B cell (primary cell): ENCODE results near the gene CAMSAP2. TPM values are rescaled to one million over a fixed set of nuclear protein-coding genes. Genes with fewer than 3 reads are reported as not detected.

Source experiments
- ATAC-seq: fragments of 200-7000 bp; cut with Tn5 transposase; one replicate; pipeline ENCODE4 v1.10.0; 2021; ENCODE audit warnings: low read depth, mild to moderate bottlenecking, moderate number of reproducible peaks, moderate library complexity
- CTCF ChIA-PET: fragments of 350-600 bp; sonication (Branson Sonifier 250); formaldehyde crosslinking; loops from one replicate; lab custom pipeline; 2021; ENCODE audit warnings: antibody characterized with exemption, inconsistent platforms; lab: Charles Lee
- POLR2A ChIA-PET: fragments of 350-600 bp; sonication (Branson Sonifier 250); formaldehyde crosslinking; loops from one replicate; lab custom pipeline; 2021; ENCODE audit warnings: antibody characterized with exemption; lab: Charles Lee
- DNase-seq: peaks from one replicate; pipeline ENCODE4 v3.0.0; 2013
- H2AFZ ChIP-seq: 2 replicates; pipeline ENCODE4 v1.6.1; 2012; ENCODE audit warnings: mild to moderate bottlenecking, low read depth, low read length; ENCODE audit not compliant: insufficient read depth, poor library complexity, severe bottlenecking
- H3K27ac ChIP-seq, 2 donors: 1 replicate in 1 of 2; 2 replicates in 1 of 2; pipeline ENCODE4 v1.5.1; 2012 to 2013; ENCODE audit warnings: low read length in 2 of 2, mild to moderate bottlenecking in 2 of 2, moderate library complexity in 1 of 2
- H3K27me3 ChIP-seq, 4 experiments: fragments of 200-600 bp in 1 of 4; sonication (generic) in 1 of 4; replicated peaks in 1 of 4; 1 replicate in 2 of 4; 2 replicates in 2 of 4; pipeline versions ENCODE4 v1.6.1 to v1.7.0; 2013 to 2016; ENCODE audit warnings: low read length in 3 of 4, mild to moderate bottlenecking in 2 of 4, mixed read lengths in 1 of 4, moderate library complexity in 1 of 4; ENCODE audit not compliant: insufficient read depth in 4 of 4, control insufficient read depth in 3 of 4; ENCODE audit errors: control extremely low read depth in 1 of 4
- H3K36me3 ChIP-seq, 2 experiments: replicated peaks in 1 of 2; 1 replicate in 1 of 2; 2 replicates in 1 of 2; pipeline versions ENCODE4 v1.6.1 to v1.7.1; 2013; ENCODE audit warnings: low read length in 1 of 2; ENCODE audit not compliant: insufficient read depth in 2 of 2, control insufficient read depth in 1 of 2; ENCODE audit errors: control extremely low read depth in 1 of 2, extremely low read depth in 1 of 2
- H3K4me1 ChIP-seq, 2 donors: fragments of 200-600 bp in 1 of 2; sonication (generic) in 1 of 2; 1 replicate in 1 of 2; 2 replicates in 1 of 2; pipeline versions ENCODE4 v1.5.1 to v1.6.1; 2013 to 2017; ENCODE audit warnings: low read length in 2 of 2; ENCODE audit not compliant: control insufficient read depth in 2 of 2, insufficient read depth in 2 of 2
- H3K4me2 ChIP-seq: replicated peaks from 2 replicates; pipeline ENCODE3; 2012; ENCODE audit warnings: mild to moderate bottlenecking, low read depth, low read length; ENCODE audit not compliant: poor library complexity, severe bottlenecking
- H3K4me3 ChIP-seq, 5 experiments: fragments of 200-600 bp in 1 of 5; sonication (generic) in 1 of 5; 1 replicate in 3 of 5; 2 replicates in 2 of 5; pipeline versions ENCODE4 v1.5.1 to v1.7.0; 2011 to 2016; ENCODE audit warnings: low read length in 4 of 5, mild to moderate bottlenecking in 4 of 5, low read depth in 2 of 5, control low read depth in 1 of 5, moderate library complexity in 1 of 5; ENCODE audit not compliant: insufficient read depth in 1 of 5; ENCODE audit errors: control extremely low read depth in 1 of 5, extremely low read depth in 1 of 5
- H3K79me2 ChIP-seq: fragments of 200-600 bp; sonication (generic); one replicate; pipeline ENCODE4 v1.6.0; 2016; ENCODE audit warnings: low read length; ENCODE audit not compliant: control insufficient read depth, insufficient read depth
- H3K9ac ChIP-seq: fragments of 200-600 bp; sonication (generic); 2 replicates; pipeline ENCODE4 v1.6.1; 2017; ENCODE audit warnings: mild to moderate bottlenecking, low read length, moderate library complexity
- H3K9me3 ChIP-seq, 3 donors: one replicate each; pipeline versions ENCODE4 v1.6.1 to v1.7.1; 2013; ENCODE audit warnings: low read length in 2 of 3; ENCODE audit not compliant: control insufficient read depth in 2 of 3, insufficient read depth in 1 of 3; ENCODE audit errors: control extremely low read depth in 1 of 3
- H4K20me1 ChIP-seq: 2 replicates; pipeline ENCODE4 v1.6.0; 2012; ENCODE audit warnings: mild to moderate bottlenecking, low read length; ENCODE audit not compliant: insufficient read depth, control insufficient read depth, poor library complexity, severe bottlenecking
- H3K27ac Mint-ChIP-seq: one replicate; pipeline ENCODE4 v1.8.0; 2021; ENCODE audit warnings: mixed read lengths
- H3K27me3 Mint-ChIP-seq: one replicate; pipeline ENCODE4 v1.8.0; 2021; ENCODE audit warnings: mixed read lengths
- H3K4me1 Mint-ChIP-seq: one replicate; pipeline ENCODE4 v1.8.0; 2021; ENCODE audit warnings: mixed read lengths
- H3K4me3 Mint-ChIP-seq: one replicate; pipeline ENCODE4 v1.8.0; 2021; ENCODE audit warnings: mixed read lengths
- H3K9me3 Mint-ChIP-seq: one replicate; pipeline ENCODE4 v1.8.0; 2022; ENCODE audit warnings: mixed read lengths; ENCODE audit not compliant: insufficient read depth
- CTCF ChIP-seq: fragments of 200-600 bp; IDR thresholded peaks from one replicate; pipeline ENCODE4 v1.8.0; 2022; ENCODE audit warnings: antibody characterized with exemption, mild to moderate bottlenecking
- EZH2 ChIP-seq: IDR thresholded peaks from 2 replicates; pipeline ENCODE4 v1.6.1; 2012; ENCODE audit warnings: borderline replicate concordance, low read depth, mild to moderate bottlenecking, moderate library complexity, low read length; ENCODE audit not compliant: insufficient read depth, poor library complexity, severe bottlenecking
- WGBS: methylation state at CpG from one replicate; pipeline ENCODE4 v1.1.5; 2013; ENCODE audit warnings: missing lambda C conversion rate; ENCODE audit not compliant: insufficient coverage; 5-methylcytosine and 5-hydroxymethylcytosine counted together
- intact Hi-C: fragments of 100-400 bp; cut with micrococcal nuclease; formaldehyde crosslinking; loops from one replicate; pipeline ENCODE4 v1.10.0; 2022
- polyA plus RNA-seq: library from polyadenylated mRNA; depleted of rRNA; stranded (reverse); fragments of >200 nt; gene quantifications from 2 replicates; pipeline ENCODE4 v1.2.3, GENCODE V29; 2012
- total RNA-seq, 2 donors: library from RNA; stranded (reverse); fragments of 120-200 nt in 1 of 2; gene quantifications; 1 replicate in 1 of 2; 2 replicates in 1 of 2; pipeline versions ENCODE4 v1.2.3 to v1.2.4, GENCODE V29; 2013 to 2022

CAMSAP2 gene
- total and polyA plus RNA-seq, 2 donors (not counting 1 experiment from before 2014, with no cell fraction given), result 0.10 to 2.1 TPM

- Histone ChIP-seq H3K4me2 (no peak overlapping the region), H3K36me3 (no peaks in the 10 kb centered on the region), H4K20me1 (no peaks in the 10 kb centered on the region), H3K9me3 (no peaks in the 10 kb centered on the region), H3K4me1 (peaks cover 0 to 5% of the 10 kb centered on the region in 2 donors), H2AFZ (no peak overlapping the region), H3K9ac (no peak overlapping the region), H3K79me2 (no peaks in the 10 kb centered on the region), H3K4me3 (no peak overlapping the region), H3K27me3 (no peaks in the 10 kb centered on the region), H3K27ac (no peak overlapping the region)
- Mint-ChIP-seq H3K4me3 (no peak overlapping the region), H3K27ac (no peak overlapping the region), H3K27me3 (no peaks in the 10 kb centered on the region), H3K9me3 (no peaks in the 10 kb centered on the region), H3K4me1 (peaks cover 4% of the 10 kb centered on the region)
- TF ChIP-seq EZH2 (no peak), CTCF (no peak)
- no peak for DNase-seq
- CTCF ChIA-PET, result no interaction called here
- POLR2A ChIA-PET, result no interaction called here
- WGBS, result 93% methylated on average over 4 of the region's 5 CpGs
- ATAC-seq, result no peak
- intact Hi-C loops, result no loop called here
Measured at GRCh38 chr1:200907611-200908097, 169.0 kb downstream of the CAMSAP2 start.

- 87% methylated on average over 4 of the region's 6 CpGs for WGBS
- no peaks in the 10 kb centered on the region for H3K4me1 ChIP-seq
- H3K36me3 ChIP-seq, result no peaks in the 10 kb centered on the region
- TF ChIP-seq EZH2 (no peak), CTCF (no peak)
- no peaks in the 10 kb centered on the region for H3K27me3 ChIP-seq
- H3K79me2 ChIP-seq, result no peaks in the 10 kb centered on the region
- H3K4me2 ChIP-seq, result no peak overlapping the region
- no peak overlapping the region for H3K27ac Mint-ChIP-seq
- H3K9me3 ChIP-seq, result no peaks in the 10 kb centered on the region
- no peak overlapping the region for H3K9ac ChIP-seq
- ATAC-seq (no peak), DNase-seq (no peak)
- CTCF ChIA-PET, result no interaction called here
- H3K4me3 Mint-ChIP-seq, result no peak overlapping the region
- intact Hi-C loops, result no loop called here
- H3K4me1 Mint-ChIP-seq, result no peaks in the 10 kb centered on the region
- H3K9me3 Mint-ChIP-seq, result no peaks in the 10 kb centered on the region
- no peak overlapping the region for H3K4me3 ChIP-seq
- no peak overlapping the region for H3K27ac ChIP-seq
- H4K20me1 ChIP-seq, result no peaks in the 10 kb centered on the region
- no peaks in the 10 kb centered on the region for H3K27me3 Mint-ChIP-seq
- POLR2A ChIA-PET, result no interaction called here
- H2AFZ ChIP-seq, result no peak overlapping the region
Measured at GRCh38 chr1:200908191-200908868, 169.6 kb downstream of the CAMSAP2 start.
